ENCODE data around the gene STRN.

STRN gene

GRCh38 chr2:36854241-36854640 lies 112.1 kb downstream of the STRN start:
- TF ChIP-seq, protein P1, sequence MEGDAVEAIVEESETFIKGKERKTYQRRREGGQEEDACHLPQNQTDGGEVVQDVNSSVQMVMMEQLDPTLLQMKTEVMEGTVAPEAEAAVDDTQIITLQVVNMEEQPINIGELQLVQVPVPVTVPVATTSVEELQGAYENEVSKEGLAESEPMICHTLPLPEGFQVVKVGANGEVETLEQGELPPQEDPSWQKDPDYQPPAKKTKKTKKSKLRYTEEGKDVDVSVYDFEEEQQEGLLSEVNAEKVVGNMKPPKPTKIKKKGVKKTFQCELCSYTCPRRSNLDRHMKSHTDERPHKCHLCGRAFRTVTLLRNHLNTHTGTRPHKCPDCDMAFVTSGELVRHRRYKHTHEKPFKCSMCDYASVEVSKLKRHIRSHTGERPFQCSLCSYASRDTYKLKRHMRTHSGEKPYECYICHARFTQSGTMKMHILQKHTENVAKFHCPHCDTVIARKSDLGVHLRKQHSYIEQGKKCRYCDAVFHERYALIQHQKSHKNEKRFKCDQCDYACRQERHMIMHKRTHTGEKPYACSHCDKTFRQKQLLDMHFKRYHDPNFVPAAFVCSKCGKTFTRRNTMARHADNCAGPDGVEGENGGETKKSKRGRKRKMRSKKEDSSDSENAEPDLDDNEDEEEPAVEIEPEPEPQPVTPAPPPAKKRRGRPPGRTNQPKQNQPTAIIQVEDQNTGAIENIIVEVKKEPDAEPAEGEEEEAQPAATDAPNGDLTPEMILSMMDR (IDR thresholded peaks at IDR 0.05): no peak

DNA sequence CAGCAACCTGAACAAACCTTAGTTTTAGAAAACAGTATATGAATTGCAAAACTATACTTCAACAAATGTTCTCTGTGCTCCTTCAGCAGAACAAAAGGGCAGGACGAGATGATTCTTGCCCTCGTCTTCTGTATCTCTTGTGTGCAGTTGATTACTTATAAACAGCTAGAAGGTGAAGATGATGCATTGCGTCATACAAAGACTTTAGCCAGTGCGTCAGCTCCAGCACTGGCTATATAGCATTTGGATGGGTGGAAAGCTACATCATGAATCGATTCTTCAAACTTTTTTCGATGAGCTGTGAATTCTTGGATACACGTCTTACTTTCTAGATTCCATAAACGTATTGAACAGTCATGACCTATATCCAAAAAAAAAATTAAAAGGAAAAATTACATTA lies 117.1 kb downstream of the STRN start:
- TF ChIP-seq, protein P1 (IDR thresholded peaks at IDR 0.05): no peak

DNA sequence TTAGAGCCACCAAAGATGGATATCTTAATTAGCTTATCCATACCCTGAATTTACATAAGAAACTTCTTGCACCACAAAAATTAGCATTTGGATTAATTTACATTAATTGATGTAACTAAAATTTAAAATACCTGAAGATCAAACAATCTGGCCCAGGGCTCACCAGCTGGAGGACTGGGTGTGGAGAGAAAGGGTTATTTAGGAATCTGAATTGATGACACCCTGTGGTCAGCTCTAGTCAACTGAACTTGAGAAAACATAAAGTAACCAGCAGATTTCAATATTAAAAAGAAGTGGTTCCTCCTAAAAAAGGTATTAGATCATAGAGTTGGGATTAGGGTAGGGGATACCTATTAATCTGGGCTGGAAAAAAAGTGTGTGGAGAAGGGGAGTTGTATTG lies 122.5 kb downstream of the STRN start:
- TF ChIP-seq, protein P1 (IDR thresholded peaks at IDR 0.05): no peak

GRCh38 chr2:36839976-36840617 lies 126.2 kb downstream of the STRN start:
- TF ChIP-seq, protein P1 (IDR thresholded peaks at IDR 0.05): no peak

- TF ChIP-seq, protein P1 (IDR thresholded peaks at IDR 0.05): no peak
Measured at GRCh38 chr2:36834731-36835524, 131.4 kb downstream of the STRN start.

- TF ChIP-seq, protein P1 (IDR thresholded peaks at IDR 0.05): no peak
Measured at GRCh38 chr2:36834203-36834602, 132.1 kb downstream of the STRN start.

GRCh38 chr2:36831185-36831584 lies 135.2 kb downstream of the STRN start:
- TF ChIP-seq, protein P1 (IDR thresholded peaks at IDR 0.05): no peak
